NCI-H82 (cell line): ENCODE measurements around the gene ATG2B.

Experiments used
- DNase-seq: peaks from one replicate; lab custom pipeline; 2025; lab: John Stamatoyannopoulos, UW

Gene ATG2B

DNA sequence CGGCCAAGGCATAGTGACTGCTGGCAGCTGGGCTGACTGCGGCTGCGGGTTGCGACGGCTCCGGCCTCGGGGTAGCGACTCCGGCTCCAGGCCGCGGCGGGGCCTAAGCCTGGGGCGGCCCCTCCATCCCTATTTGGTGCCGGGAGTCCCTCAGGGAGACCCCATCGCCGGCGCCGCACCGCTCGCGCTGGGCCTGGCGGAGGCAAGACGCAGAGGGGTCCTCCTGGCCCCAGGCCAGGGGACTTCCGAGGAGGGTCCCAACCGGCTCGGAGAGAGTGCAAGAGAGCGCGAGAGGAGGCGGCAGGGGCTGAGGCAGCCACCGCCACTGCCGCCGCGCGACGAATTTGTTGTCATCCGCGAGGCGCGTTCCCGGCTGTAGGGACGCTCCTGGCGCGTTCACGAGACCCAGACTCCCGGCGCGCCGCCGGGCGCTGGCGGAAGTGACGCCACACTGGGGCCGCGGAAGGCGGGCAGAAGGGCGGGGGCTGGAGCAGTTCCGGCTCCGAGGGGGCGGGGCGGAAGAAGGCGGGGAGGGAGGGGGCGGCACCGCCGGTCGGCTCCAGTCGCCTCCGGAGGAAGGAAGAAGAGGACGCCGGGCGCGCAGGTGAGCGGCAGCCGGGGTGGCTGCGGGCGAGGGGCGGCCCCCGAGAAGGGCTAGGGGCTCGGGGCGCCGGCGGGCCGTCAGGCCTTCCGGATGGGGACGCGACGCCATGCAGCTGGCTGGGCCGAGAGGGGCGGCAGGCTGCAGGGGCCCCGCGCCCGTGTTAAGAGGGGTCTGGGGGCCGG is at the start of gene ATG2B, which contains the start of gene GSKIP:
Gene ATG2B, minus strand, starts transcription at position 377 of the 786 bp plus-strand sequence. Its CDS starts 365 bp downstream, at position 12.
Gene GSKIP, plus strand, starts transcription at position 562 of the 786 bp plus-strand sequence. CDS start 18,722 bp downstream, outside the sequence.
- peak; percentile 94 for DNase-seq

- no peak for DNase-seq
These were observed 47.0 kb upstream of the ATG2B start for GRCh38 chr14:96410119-96410518.

DNA sequence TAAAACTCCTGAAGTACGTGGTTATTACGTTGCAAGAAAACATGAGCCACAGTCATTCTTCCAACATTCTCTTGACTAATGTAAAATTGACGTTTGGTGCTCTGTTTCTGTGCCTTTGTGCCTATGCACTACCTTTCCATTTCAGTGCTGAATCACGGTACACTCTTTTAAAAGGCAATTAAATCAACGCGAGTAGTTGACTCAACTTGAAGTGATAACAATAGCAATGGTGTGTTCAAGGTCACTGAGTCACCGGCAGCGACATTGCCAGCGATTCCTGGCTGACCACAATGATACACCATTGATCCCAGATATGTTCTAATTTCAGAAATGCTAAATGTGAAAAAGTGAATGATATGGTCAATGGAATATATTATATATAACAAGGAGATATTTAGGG is 46.6 kb upstream of the ATG2B start:
- DNase-seq: no peak

GRCh38 chr14:96408608-96409007 is 45.5 kb upstream of the ATG2B start:
- DNase-seq: no peak

- DNase-seq: no peak
These were observed 44.9 kb upstream of the ATG2B start for GRCh38 chr14:96407935-96408570.

- DNase-seq: no peak
These were observed 42.5 kb upstream of the ATG2B start for GRCh38 chr14:96405677-96406076.

DNA sequence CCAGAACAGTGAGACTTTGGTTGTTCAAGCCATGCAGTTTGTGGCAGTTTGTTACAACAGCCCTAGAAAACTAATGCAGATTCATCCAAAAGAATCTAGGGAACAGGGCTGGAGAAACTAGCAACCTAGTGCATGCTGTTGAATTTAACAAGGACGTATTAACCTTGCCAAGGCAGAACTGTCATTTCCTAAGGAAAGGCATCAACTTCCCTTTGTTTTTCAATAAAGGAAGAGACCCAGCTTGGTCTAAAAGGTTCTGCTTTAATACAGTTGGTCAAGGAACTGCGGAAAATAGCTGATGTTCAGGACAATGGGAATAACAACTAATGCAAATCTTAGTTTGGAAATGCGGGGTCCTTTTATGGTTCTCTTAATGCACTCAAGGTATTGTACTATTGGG is 40.3 kb upstream of the ATG2B start:
- no peak for DNase-seq

GRCh38 chr14:96400495-96400894 is 37.4 kb upstream of the ATG2B start:
- DNase-seq: no peak

GRCh38 chr14:96399405-96399804 is 36.3 kb upstream of the ATG2B start:
- no peak for DNase-seq

DNA sequence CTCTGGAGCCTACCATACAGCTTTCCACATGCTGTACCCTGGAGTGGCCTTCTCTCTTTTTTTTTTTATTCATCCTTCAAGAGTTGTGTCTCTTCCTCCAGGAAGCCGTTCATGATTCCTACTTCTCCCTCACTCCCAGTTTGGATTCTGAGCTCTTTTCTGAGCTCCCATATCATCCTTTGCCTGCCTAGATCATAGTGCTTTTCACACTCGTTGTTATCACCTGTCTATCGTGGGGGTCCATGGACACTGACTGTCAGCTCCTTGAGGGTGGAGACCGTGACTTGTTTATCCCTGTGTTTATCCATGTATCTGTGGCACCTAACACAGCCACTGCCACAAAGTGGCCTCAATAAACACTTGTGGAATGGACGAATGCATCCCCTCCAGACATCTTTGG is 35.8 kb upstream of the ATG2B start:
- no peak for DNase-seq

GRCh38 chr14:96398432-96398831 is 35.3 kb upstream of the ATG2B start:
- no peak for DNase-seq

- no peak for DNase-seq
These were observed 31.1 kb upstream of the ATG2B start for GRCh38 chr14:96394047-96394815.

- no peak for DNase-seq
These were observed 30.0 kb upstream of the ATG2B start for GRCh38 chr14:96393071-96393691.

DNA sequence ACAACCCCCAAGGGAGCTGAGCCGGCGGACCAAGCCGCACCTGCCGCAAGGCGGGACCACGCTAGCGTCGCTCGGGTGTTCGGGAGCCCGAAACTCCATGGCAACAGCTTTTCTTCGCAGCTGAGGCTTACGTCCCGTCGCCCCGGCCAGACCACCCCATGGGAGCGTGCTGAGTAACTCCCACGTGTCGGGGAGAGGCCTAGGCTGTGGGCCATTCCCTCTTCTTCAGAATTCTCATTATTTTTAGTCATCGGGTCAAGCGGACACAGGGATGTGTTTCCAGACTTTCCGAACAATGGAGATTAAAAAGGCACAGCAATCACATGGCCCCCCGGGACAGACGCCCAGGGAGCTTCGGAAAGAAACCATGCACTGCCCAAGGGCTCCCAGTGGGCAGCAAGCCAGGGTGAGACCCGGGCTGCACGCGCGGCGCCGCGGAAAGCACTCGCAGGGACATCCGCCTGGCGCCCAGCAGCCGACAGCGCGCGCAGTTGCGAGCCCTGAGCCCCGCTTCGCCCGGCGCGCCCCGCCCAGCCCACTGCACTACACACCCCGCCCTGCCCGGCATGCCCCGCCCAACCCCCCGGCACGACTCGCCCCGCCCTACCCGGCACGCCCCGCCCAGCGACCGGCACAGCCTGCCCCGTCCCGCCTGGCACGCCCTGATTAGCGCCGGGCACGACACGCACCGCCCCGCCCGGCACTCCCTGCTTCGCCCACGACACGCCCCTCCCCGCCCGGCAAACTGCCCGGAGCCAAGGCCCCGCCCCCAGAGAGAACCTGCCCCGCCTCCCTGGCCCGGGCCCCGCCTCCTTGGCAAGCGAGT is 28.4 kb upstream of the ATG2B start:
- DNase-seq: peak; percentile 96

DNA sequence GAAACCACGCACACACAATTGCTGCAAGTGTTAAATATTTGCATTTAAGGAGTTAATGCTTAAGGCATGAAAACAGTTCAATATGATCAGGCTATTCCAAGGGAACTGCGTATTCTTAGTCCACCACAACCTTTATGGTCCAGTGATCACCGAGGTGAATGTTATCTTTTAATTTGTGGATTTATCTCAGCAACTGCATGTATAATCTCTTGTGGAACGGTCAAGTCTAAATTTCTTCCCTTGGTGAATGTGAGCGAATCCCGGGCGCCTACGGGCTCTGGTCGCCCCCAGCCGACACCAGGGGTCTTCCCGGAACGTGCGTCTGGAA is 27.8 kb upstream of the ATG2B start:
- DNase-seq: no peak

DNA sequence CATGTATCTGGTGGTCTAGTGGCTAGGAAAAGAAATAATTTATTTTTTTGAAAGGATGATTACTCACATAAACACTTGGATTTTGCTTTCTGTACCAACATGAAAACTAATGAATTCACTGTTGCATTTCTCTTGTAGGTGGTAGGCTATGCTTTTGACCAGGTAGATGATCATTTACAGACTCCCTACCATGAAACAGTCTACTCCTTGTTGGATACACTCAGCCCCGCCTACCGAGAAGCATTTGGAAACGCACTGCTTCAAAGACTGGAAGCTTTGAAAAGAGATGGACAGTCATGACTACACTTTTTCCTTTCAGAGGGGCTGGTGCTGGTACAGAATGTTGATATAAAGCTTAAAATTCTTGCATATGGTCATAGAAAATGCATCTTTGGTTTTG is 22.2 kb upstream of the ATG2B start:
- DNase-seq: no peak

- no peak for DNase-seq
These were observed 21.6 kb upstream of the ATG2B start for GRCh38 chr14:96384740-96385139.

GRCh38 chr14:96384053-96384452 is 20.9 kb upstream of the ATG2B start:
- no peak for DNase-seq

GRCh38 chr14:96383445-96383844 is 20.3 kb upstream of the ATG2B start:
- no peak for DNase-seq

DNA sequence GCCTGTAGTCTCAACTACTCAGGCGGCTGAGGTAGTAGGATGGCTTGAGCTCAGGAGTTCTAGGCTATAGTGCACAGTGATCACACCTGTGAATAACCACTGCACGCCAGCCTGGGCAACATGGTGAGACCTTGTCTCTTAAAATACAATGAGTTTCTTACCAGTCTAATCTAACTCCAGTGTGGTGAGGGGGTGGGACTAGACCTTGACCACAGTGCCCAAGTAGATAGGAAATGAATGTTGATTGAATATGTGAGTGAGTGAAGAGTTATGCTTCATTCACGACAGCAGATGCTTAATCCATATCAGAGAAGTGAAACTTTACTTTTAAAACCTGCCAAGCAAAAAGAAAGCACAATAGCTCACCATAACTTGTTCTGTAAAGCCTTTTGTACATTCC is 17.6 kb upstream of the ATG2B start:
- no peak for DNase-seq

- no peak for DNase-seq
These were observed 13.0 kb upstream of the ATG2B start for GRCh38 chr14:96376093-96376492.

DNA sequence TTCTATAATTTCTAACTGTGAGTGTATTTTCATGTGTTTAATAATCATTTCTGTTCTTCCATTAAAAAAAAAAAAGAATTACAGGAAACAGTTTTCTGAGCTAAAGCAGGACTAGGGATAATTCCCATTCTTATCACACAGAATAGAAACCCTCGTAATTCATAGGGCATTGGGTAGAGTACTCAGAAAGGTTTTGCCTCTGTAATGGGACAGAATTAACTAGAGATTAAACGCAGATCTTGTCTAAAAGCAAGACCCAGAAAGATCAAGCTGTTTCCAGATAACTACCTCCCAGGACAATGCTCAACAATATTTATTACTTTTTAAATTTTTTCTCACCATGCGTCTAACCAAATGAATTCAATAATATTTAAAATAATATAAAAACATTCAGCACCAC is 10.4 kb upstream of the ATG2B start:
- DNase-seq: no peak
